HG03159 (cell line): ENCODE measurements around the gene TOR1AIP2.
"Not testable (repeated sequence)": the region's sequence is repeated elsewhere in the genome, so short reads cannot be mapped to it uniquely, and the experiment has no call there.

ENCODE experiments used
- ATAC-seq: cut with Tn5 transposase; IDR thresholded peaks from one replicate; pipeline ENCODE4 v1.9.1; 2021; ENCODE audit warnings: mild to moderate bottlenecking, moderate library complexity; ENCODE audit not compliant: unreplicated experiment

The TOR1AIP2 gene

DNA sequence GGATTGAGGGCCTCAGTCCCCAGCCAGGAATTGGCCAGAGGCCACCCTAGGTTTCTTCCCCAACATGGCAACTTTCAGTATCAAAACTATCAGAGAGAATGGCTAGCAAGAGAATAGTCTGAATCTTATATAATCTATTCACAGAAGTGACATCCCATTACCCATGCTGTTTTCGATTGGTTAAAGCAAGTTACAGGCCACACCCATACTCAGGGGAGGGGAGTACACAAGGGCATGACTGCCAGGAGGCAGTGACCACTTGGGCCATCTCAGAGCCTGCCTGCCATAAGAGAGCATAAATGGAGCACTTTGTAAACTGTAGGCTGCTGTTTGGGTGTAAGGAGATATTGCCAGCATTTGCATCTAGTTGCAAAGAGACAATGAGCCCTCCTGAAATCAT, 69.1 kb downstream of the TOR1AIP2 start:
- ATAC-seq: no peak

DNA sequence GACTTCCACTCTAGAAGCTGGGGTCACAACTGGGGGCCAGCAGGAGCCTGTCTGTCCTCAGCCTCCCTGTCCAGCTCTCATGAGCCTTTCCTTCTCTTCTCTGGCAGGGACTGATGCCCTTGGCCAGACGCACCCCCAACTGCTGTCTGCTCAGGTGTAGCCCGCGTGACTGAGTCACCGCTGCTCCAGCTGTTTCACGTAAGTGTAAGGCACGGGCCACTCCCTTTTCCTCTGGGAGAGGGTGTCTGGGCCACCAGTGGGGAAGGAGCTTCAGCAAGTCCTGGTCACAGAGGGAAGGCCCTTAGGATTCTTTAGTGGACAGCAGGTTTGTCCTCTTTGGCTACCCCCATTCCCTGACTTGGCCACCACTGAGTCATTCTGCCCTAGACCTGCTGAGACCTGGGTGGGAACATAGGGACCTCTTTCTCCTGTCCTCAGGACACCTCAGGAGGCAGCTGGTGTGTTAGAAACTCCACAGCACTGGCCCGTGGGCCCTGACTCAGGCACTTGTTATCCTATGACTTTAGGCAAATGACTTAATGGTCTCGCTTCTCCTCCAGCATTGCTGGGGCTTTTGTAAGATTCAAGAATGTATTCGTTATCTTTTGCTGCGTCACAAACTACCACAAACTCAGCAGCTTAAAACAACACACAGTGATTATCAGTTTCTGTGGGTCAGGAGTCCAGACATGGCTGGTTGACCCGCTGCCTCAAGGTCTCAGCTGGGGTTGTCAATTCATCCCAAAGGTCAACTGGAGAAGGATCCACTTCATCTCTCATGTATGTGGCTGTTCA, 69.7 kb downstream of the TOR1AIP2 start:
- ATAC-seq: no peak

DNA sequence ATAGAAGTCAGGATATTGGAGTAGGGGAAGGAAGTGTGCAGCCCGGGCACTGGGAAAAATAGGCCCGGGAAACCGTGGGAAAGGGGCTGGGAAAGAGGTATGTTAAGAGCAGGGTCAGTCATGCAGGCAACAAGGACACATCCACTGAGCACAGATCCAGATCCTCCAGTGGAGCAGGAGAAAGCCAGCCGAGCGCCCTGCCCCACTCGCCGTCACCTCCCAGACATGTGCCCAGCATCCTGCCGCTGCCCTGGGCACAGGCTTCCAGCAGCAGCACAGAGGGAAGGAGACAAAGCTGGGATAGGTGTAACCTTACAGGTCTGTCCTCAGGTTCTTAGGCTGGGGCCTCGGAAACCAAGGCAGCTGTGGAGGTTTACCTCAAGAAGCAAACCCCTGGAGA, 70.3 kb downstream of the TOR1AIP2 start:
- ATAC-seq: no peak

DNA sequence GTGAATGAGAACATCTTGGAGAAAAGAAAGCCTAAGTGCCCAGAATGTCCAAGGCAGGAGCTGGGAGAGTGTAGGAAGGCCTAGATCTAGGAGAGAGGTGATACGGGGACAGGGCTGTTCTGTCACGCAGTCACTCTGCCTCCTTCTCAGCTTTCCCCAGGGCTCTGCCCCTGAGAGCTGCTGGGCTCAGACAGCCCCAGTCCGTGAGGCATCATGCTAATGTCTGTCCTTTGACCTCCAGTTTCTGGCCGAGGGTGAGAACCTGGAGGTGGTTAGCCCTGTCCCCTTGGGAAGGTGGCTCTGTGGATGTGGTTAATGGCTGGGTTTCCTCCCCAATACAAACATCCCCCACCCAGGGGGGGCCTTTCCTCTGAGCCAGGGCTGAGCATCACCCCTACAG, 71.3 kb downstream of the TOR1AIP2 start:
- no peak for ATAC-seq

DNA sequence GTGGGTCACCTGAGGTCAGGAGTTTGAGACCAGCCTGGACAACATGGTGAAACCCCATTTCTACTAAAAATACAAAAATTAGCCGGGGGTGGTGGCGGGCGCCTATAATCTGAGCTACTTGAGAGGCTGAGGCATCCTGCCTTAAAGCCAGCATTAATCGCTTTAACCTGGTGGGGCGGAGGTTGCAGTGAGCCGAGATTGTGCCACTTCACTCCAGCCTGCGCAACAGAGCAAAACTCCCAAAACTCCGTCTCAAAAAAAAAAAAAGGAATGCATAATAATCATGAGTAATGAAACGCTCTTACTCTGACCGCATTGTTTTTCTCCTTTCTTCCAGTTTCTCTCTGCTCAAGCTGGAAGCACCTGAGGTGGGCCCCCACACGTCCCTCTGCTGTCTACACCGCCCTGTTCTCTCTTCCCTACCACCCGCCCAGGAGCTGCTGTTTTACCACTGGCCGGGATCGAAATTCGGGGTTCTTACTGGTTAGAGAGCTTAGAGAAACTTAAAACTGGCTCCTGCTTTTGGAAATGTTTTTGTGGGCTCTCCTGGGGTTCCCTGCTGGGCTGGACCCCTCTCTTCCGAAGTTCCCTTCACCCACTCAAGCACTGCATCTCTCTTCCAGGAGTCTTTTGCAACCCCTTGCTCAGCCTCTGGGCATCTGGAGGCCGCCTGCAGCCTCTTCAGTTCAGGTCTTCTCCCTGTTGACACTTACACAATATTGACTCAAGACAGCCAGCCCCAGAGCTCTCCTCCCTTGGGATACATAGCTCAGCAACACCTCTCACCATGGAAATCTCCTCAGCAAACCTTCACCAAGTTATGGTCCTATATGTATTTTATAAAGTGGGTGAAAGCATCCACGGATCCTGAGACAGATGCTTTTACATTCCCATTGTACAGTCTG, 72.1 kb downstream of the TOR1AIP2 start:
- ATAC-seq: no peak

DNA sequence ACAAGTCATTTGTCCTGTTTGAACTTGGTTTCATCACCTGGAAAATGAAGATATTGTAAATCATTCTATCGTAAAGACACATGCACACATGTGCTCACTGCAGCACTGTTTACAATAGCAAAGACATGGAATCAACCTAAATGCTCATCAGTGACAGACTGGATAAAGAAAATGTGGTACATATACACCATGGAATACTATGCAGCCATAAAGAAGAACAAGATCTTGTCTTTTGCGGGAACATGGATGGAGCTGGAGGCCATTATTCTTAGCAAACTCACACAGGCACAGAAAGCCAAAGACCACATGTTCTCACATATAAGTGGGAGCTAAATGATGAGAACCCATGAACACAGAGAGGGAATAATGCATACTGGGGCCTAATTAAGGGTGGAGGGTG, 73.2 kb downstream of the TOR1AIP2 start:
- not testable (repeated sequence) for ATAC-seq

DNA sequence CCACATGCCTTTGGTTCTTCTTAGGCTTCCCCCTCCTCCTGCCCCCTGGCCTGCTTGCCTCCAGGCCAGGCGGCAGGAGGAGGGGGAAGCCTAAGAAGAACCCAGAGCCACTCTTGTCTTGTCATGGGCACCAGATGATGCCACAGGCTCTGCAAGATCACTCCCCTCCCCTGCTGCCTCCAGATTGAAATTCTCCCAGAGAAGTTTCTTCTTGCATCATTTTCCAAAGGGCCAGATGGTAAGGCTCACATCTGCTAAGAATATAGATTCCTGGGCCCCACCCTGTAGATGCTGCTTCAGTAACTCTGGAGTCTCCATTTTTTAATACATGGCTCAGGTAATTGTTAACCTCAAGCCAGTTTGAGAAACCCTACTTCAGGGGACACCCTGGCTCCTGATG, 73.7 kb downstream of the TOR1AIP2 start:
- ATAC-seq: no peak

DNA sequence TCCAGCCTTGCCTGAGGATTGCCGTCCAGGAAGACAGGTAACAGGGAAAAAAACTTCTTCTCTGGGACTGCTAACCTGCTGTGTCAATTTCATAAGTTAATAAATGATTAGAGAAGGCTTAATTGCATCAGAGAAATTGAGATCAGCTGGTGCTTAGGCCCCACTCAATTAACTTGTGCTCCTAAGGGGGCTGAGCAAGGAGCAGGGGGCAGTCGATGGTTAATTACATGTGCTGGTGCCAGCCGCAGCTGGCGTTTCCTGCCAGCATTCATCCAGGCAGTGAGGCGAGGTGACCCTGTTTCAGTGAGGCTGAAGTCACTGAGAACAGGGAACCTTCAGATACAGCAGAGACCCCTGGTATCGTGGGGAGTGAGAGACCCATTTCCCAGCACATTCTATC, 74.5 kb downstream of the TOR1AIP2 start:
- no peak for ATAC-seq

DNA sequence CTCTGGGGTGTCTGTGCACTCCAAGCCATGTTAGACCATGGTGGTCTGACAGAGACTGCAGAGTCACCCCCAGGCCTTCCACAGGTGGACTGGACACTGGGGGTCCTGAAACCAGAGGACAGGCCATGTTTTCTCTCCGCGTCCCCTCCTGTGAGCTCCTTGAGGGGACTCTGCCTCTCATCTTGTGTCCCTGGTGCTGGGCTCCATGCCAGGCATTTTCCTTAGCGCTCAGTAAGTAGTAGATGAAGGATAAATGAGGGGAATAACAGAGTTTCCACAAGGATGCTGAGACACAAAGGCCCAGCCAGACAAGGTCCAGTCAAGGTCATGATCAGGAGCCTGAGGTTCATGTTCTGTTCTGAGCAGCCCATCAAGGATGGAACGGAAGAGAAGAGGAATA, 77.1 kb downstream of the TOR1AIP2 start:
- ATAC-seq: no peak

DNA sequence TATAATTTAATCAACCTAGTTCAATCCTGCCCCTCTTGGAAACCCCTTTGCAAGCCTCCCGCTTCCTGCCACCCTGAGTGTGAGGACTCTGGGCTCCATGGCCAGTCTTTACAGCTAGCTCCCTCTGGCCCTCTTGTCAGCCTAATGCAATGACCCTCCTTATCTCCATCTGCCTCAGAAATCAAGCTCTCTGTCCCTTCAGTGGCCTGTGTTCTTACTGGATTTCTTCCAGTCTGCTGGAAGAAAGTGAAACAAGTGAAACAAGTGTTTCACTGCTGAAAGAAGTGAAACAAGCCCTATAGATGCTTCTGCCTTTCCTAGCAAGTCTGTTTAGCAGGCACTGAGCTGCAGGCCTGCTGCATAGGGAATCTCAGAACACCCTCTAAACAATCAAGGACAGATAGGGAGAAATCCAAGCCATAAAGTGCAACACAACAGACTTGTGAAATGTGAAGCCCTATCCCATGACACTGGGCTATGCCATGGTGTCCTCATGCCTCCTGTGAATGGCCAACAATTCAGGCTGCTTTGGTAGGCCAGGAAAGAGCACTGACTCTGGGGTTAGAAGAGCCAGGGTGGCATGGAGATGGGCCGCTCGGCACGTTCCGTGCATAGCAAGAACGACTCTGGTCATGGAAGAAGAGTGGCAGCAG, 78.6 kb downstream of the TOR1AIP2 start:
- no peak for ATAC-seq

DNA sequence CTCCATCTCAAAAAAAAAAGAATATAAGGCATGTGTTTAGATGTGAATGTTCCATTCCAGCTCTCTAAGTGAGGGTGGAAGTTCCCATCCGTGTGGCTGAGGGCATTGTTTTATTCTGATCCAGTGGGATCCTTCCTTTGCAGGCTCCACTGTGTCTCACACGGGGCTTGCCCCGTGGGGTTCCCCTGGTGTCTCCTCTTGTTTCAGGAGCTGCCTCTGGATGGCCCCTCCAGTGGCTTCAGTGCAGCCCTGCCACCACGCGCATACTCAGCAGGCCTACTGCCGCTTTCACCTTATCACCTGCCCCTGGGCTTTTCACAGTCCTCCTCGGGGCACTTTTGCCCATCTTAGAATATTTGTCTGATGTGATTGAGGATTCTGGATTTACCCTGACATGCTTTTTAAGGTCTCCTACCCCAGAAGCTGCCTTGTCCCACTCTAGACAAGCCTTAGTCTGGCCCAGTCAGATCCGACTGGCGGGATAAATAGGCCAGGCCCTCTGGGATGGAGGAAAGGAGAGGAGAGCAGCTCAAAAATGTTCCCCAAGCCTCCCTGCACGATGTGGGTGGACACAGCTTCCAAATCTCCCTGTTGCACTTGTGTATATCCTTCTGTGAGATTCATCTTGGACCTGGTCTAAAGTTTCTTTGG, 79.3 kb downstream of the TOR1AIP2 start:
- no peak for ATAC-seq

DNA sequence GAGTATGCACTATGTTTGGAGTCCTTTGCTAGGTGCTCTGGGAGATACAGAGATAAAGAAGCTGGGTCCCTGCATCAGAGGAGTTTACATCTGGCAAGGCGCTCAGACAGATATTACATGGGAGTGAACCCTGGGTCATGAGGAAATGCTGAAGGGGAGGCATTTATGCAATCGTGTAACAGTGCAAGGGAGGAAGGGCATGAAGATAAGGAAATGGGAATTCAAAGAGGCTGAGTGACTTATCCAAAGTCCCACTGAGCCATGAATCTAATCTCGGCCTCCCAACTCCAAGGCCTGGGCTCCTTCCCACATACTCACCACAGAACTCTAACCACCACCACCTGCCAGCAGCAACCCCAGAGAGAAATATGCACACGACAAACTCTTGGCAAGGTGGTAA, 82.9 kb downstream of the TOR1AIP2 start:
- no peak for ATAC-seq

DNA sequence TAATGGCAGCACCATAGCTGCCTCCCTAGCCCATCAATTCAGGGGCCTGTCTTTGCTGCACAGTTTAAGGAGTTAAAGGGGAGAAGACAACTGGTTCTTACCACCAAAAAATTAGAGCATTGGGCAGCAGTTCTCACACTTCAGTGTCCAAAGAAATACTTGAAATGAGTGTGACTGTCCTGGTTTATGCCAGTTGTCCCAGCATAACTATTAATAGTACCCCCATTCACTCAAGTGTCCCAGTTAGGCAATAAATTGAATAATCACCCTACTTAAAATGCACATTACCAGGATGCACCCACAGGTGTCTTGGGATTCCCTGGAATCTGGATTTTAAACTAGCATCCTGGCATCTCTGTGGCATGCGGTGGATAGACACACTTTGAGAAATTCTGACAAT, 83.5 kb downstream of the TOR1AIP2 start:
- ATAC-seq: no peak

DNA sequence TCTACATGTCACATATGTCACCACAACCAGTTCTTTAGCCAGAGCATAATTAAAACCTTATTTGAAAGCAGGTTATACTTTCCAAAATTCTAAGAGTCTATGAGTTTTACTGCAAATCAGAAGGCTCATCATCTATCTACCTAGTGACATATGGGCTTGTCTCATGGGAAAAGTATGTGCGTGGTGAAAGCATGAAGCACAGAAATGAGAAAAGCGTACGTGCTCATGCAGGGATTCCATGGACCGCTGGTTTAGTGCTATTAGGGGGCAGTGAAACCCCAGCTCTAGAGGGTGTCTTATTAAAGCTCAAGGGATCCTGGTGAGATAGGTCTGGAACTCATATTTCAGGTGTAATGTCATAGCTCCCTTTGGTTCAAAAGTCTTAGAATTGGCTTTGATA, 84.3 kb downstream of the TOR1AIP2 start:
- no peak for ATAC-seq
